PC-9 (cell line): ENCODE data around the gene NCKAP1.

Experiments
- EZH2 ChIP-seq: fragments of 200-600 bp; sonication (generic); IDR thresholded peaks from 2 replicates; pipeline ENCODE4 v1.8.0; 2017; ENCODE audit warnings: antibody characterized with exemption, low read depth
- TF ChIP-seq, protein P1 (sequence below): fragments of 200-600 bp; sonication (generic); conservative IDR thresholded peaks from 2 replicates; pipeline ENCODE4 v1.6.1; 2017; ENCODE audit warnings: mixed run types, antibody characterized with exemption, mild to moderate bottlenecking, moderate library complexity

DNA sequence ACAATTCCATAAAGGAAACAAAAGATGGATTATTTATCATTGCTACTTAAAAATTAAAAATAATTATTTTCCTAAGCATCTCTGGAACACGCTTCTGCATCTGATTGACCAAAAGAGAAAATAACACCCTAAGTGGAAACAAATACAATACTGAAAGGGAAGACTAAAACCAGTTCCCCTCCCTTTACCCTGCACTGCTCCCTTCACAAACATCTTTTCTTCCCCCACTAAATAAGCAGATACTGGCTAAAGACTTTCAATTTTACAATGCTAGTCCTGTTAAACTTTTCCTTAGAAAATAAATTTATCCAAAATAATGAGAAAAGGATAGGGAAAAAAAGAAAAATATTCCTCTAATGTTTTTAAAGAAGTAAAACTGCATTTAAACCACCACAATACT lies 4.3 kb downstream of the NCKAP1 start:
- TF ChIP-seq, protein P1, sequence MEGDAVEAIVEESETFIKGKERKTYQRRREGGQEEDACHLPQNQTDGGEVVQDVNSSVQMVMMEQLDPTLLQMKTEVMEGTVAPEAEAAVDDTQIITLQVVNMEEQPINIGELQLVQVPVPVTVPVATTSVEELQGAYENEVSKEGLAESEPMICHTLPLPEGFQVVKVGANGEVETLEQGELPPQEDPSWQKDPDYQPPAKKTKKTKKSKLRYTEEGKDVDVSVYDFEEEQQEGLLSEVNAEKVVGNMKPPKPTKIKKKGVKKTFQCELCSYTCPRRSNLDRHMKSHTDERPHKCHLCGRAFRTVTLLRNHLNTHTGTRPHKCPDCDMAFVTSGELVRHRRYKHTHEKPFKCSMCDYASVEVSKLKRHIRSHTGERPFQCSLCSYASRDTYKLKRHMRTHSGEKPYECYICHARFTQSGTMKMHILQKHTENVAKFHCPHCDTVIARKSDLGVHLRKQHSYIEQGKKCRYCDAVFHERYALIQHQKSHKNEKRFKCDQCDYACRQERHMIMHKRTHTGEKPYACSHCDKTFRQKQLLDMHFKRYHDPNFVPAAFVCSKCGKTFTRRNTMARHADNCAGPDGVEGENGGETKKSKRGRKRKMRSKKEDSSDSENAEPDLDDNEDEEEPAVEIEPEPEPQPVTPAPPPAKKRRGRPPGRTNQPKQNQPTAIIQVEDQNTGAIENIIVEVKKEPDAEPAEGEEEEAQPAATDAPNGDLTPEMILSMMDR, result no peak
- TF ChIP-seq EZH2, result no peak
